OCI-LY7 (cell line): Measurements from ENCODE around the gene KDM4F. TPM values are rescaled to one million over a fixed set of nuclear protein-coding genes. Genes with fewer than 3 reads are reported as not detected.

Source experiments
- BruUV-seq: library from RNA; stranded (reverse); fragments of 400-500 nt; replicated peaks from 2 replicates; lab custom pipeline; 2021; lab: Mats Ljungman, UMichigan
- CTCF ChIA-PET: fragments of 300-600 bp; sonication (Branson Sonifier 250); formaldehyde crosslinking; loops from one replicate; lab custom pipeline; 2022; ENCODE audit warnings: antibody characterized with exemption; ENCODE audit not compliant: unreplicated experiment; lab: Charles Lee
- POLR2A ChIA-PET: fragments of 300-600 bp; sonication (Branson Sonifier 250); formaldehyde crosslinking; loops from one replicate; lab custom pipeline; 2022; ENCODE audit warnings: antibody characterized with exemption; lab: Charles Lee
- DNase-seq: peaks from one replicate; pipeline ENCODE4 v3.0.0-alpha.2; 2015; ENCODE audit warnings: low spot score
- H2AFZ ChIP-seq: fragments of 200-600 bp; sonication (generic), shearing (Covaris generic); 2 replicates; pipeline ENCODE4 v1.6.1; 2014; ENCODE audit warnings: mild to moderate bottlenecking, antibody characterized with exemption, low read length, moderate library complexity
- H3K27ac ChIP-seq: fragments of 200-600 bp; sonication (generic); 2 replicates; pipeline ENCODE4 v1.5.1; 2014; ENCODE audit warnings: mixed run types, low read depth, mild to moderate bottlenecking, moderate library complexity, low read length, inconsistent platforms; ENCODE audit not compliant: poor library complexity, severe bottlenecking
- H3K36me3 ChIP-seq: fragments of 200-600 bp; sonication (generic); 2 replicates; pipeline ENCODE4 v1.6.1; 2014; ENCODE audit warnings: mild to moderate bottlenecking, antibody characterized with exemption, low read length, moderate library complexity, mixed read lengths; ENCODE audit not compliant: insufficient read depth
- H3K4me1 ChIP-seq: fragments of 200-600 bp; sonication (generic); 2 replicates; pipeline ENCODE4 v1.5.1; 2014; ENCODE audit warnings: mild to moderate bottlenecking, low read length; ENCODE audit not compliant: insufficient read depth, poor library complexity, severe bottlenecking
- H3K4me2 ChIP-seq: fragments of 200-600 bp; sonication (generic); 2 replicates; pipeline ENCODE4 v1.6.1; 2014; ENCODE audit warnings: mild to moderate bottlenecking, low read length
- H3K4me3 ChIP-seq: fragments of 200-600 bp; sonication (generic); 2 replicates; pipeline ENCODE4 v1.5.1; 2014; ENCODE audit warnings: mild to moderate bottlenecking, low read depth, low read length; ENCODE audit not compliant: poor library complexity, severe bottlenecking
- H3K79me2 ChIP-seq: fragments of 200-600 bp; sonication (generic); 2 replicates; pipeline ENCODE4 v1.6.1; 2016; ENCODE audit warnings: low read depth, mild to moderate bottlenecking, low read length, moderate library complexity, mixed read lengths; ENCODE audit not compliant: insufficient read depth
- H3K9me2 ChIP-seq: fragments of 200-600 bp; sonication (generic); 2 replicates; pipeline ENCODE4 v1.6.1; 2016; ENCODE audit warnings: mild to moderate bottlenecking, low read length, mixed read lengths; ENCODE audit not compliant: insufficient read depth
- H3K9me3 ChIP-seq: fragments of 200-600 bp; sonication (generic); 2 replicates; pipeline ENCODE4 v1.6.1; 2014; ENCODE audit warnings: mild to moderate bottlenecking, mixed run types, low read length, mixed read lengths
- H4K20me1 ChIP-seq: fragments of 200-600 bp; sonication (generic); 2 replicates; pipeline ENCODE4 v1.6.1; 2014; ENCODE audit warnings: mild to moderate bottlenecking, antibody characterized with exemption, low read length, moderate library complexity, mixed read lengths; ENCODE audit not compliant: insufficient read depth
- EZH2phosphoT487 ChIP-seq: fragments of 200-600 bp; sonication (generic); IDR thresholded peaks from 2 replicates; pipeline ENCODE4 v1.6.1; 2018; ENCODE audit warnings: low read depth, borderline replicate concordance, mild to moderate bottlenecking, mixed run types, antibody characterized with exemption, low read length, moderate library complexity, mixed read lengths
- intact Hi-C: fragments of 100-400 bp; cut with micrococcal nuclease; formaldehyde crosslinking; loops from one replicate; pipeline ENCODE4 v1.10.0; 2022; ENCODE audit not compliant: unreplicated experiment
- total RNA-seq, 2 experiments: library from RNA; depleted of rRNA in 1 of 2; stranded (reverse); fragments of >200 nt in 1 of 2; shearing (Covaris generic) in 1 of 2; gene quantifications; 2 replicates each; pipeline ENCODE4 v1.2.3, GENCODE V29; 2014 to 2022
- TF ChIP-seq, protein P1 (sequence below): fragments of 200-600 bp; sonication (generic); conservative IDR thresholded peaks from 2 replicates; pipeline ENCODE4 v1.5.1; 2014; ENCODE audit warnings: mild to moderate bottlenecking, antibody characterized with exemption, low read length, moderate library complexity, mixed read lengths

The KDM4F gene
- total RNA-seq, 2 experiments from 2014 or later = not detected

DNA sequence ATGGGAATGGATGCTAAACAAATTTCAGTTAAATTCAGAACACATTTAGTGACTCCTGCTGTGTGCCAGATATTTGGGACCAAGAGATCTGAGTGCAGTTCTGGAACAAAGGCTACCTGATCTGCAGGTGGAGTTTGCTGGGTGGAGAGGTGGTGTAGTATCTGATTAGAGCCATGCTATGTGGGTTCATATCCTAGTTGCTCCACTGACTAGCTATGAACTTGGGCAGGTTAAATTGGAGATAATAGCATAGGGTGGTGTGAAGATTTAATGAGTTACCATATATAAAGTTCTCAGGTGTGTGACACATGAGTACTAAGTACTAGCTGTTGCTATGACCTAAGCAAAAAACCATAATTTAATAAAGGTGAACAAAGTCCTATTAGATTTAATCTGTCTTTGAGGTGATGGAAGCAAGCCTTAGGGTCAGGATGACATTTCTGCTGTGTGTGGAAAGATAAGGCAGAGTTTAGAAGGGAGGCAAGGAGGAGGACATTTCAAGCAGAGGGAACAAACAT lies 42.5 kb downstream of the KDM4F start:
- no peaks in the 10 kb centered on the region; the same call in 1 of the 2 replicates for H4K20me1 ChIP-seq
- no peak overlapping the region for H2AFZ ChIP-seq
- no TSS peak for BruUV-seq
- ChIA-PET POLR2A (interaction anchor here (0.6 to 4.0 kb wide), 8 partner anchors 10 to 816 kb away, joined by 3 to 68 read pairs (median 5); partner anchors contain the start of gene SRSF8), CTCF (interaction anchor here (0.6 to 3.3 kb wide), 4 partner anchors 11 to 699 kb away, joined by 3 to 18 read pairs (median 6); partner anchors contain the start of genes CEP57 and SRSF8)
- H3K4me2 ChIP-seq = peak overlapping the region; percentile 89
- no peaks in the 10 kb centered on the region for H3K9me3 ChIP-seq
- no peak for DNase-seq
- H3K4me3 ChIP-seq = peak overlapping the region; percentile 82
- no peaks in the 10 kb centered on the region for H3K9me2 ChIP-seq
- TF ChIP-seq, protein P1, sequence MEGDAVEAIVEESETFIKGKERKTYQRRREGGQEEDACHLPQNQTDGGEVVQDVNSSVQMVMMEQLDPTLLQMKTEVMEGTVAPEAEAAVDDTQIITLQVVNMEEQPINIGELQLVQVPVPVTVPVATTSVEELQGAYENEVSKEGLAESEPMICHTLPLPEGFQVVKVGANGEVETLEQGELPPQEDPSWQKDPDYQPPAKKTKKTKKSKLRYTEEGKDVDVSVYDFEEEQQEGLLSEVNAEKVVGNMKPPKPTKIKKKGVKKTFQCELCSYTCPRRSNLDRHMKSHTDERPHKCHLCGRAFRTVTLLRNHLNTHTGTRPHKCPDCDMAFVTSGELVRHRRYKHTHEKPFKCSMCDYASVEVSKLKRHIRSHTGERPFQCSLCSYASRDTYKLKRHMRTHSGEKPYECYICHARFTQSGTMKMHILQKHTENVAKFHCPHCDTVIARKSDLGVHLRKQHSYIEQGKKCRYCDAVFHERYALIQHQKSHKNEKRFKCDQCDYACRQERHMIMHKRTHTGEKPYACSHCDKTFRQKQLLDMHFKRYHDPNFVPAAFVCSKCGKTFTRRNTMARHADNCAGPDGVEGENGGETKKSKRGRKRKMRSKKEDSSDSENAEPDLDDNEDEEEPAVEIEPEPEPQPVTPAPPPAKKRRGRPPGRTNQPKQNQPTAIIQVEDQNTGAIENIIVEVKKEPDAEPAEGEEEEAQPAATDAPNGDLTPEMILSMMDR = no peak
- no peak for TF ChIP-seq EZH2phosphoT487
- H3K4me1 ChIP-seq = peaks cover 73% of the 10 kb centered on the region
- intact Hi-C loops = loop anchor here (2.0 to 10.0 kb wide), 5 partner anchors 47 to 1123 kb away; partner anchors contain the start of gene SESN3
- H3K27ac ChIP-seq = no peak overlapping the region
- 0 out of 2 replicates have a peak, but pooled peaks cover 3% of the 10 kb centered on the region for H3K36me3 ChIP-seq
- peaks cover 39% of the 10 kb centered on the region for H3K79me2 ChIP-seq

DNA sequence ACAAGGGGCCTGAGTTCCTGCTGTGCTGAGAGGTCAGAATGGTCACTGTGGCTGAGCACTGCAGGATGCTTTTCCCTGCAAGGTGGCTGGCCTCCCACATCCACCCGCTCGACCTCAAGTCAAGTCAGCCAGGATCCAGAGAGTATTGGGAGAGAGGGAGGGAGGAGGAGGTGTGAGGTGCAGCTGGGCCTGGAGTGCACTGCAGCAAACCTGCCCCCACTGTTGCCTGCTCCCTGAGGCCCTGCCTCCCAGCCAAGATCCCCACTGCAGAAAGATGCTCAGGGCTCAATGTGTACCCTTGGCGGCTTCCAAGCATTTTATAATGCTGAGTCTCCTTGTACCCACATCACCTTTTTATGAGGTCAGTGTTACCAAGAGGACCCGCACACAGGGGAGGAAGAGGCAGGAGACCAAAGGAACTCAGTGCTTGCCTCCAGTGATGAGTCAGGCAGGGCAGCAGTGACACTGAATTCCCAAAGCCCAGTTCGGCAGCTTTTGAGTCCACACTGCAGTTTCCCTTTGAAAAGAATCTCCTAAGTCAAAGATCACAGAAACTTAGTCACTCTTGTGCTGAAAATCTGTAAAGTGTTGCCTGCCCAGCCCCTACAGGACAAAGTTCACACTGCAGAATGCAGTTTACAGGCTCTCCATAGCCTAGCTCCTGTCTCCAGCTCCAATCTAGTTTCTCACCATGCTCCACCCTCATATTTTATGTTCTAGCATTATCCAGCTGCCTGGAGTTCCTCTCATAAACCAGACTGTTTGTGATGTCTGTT lies 43.5 kb downstream of the KDM4F start:
- intact Hi-C loops = loop anchor here (2.0 to 10.0 kb wide), 5 partner anchors 46 to 1122 kb away; partner anchors contain the start of gene SESN3
- peak overlapping the region; percentile 89 for H3K4me2 ChIP-seq
- BruUV-seq = no TSS peak

More for the DNA sequence above, 43.5 kb downstream of the KDM4F start:
- H3K9me3 ChIP-seq = no peaks in the 10 kb centered on the region
- H3K27ac ChIP-seq = peak overlapping the region; percentile 88
- peak overlapping the region; percentile 82 for H3K4me3 ChIP-seq
- H3K79me2 ChIP-seq = peaks cover 39% of the 10 kb centered on the region
- H2AFZ ChIP-seq = peak overlapping the region; percentile 49
- H3K36me3 ChIP-seq = 0 out of 2 replicates have a peak, but pooled peaks cover 3% of the 10 kb centered on the region
- CTCF ChIA-PET = interaction anchor here (0.5 to 3.3 kb wide), 6 partner anchors 10 to 1646 kb away, joined by 3 to 18 read pairs (median 4); partner anchors contain the start of gene SRSF8
- H3K4me1 ChIP-seq = peaks cover 83% of the 10 kb centered on the region
- POLR2A ChIA-PET = interaction anchor here (0.6 to 3.8 kb wide), 14 partner anchors 9 to 697 kb away, joined by 3 to 19 read pairs (median 5); partner anchors contain the start of genes FAM76B and SRSF8
- no peak for TF ChIP-seq EZH2phosphoT487
- TF ChIP-seq, protein P1 = peak; percentile 80
- H4K20me1 ChIP-seq = no peaks in the 10 kb centered on the region; the same call in 1 of the 2 replicates
- no peaks in the 10 kb centered on the region for H3K9me2 ChIP-seq
- peak; percentile 62 for DNase-seq
